T-helper 1 cell treated with Interleukin-12 subunit alpha and Interleukin-12 subunit beta and Interleukin-4 antibody, amounts not matched to agents 30 μg/mL and 1 μg/mL, for 36 hours (primary cell): ENCODE data around the gene LMX1B.
"Not testable (repeated sequence)": the region's sequence is repeated elsewhere in the genome, so short reads cannot be mapped to it uniquely, and the experiment has no call there.

Experiments used
- H3K27ac Mint-ChIP-seq: one replicate; pipeline ENCODE4 v1.8.0; 2021; ENCODE audit warnings: mild to moderate bottlenecking, mixed read lengths
- H3K27me3 Mint-ChIP-seq: one replicate; pipeline ENCODE4 v1.8.0; 2021; ENCODE audit warnings: low read depth, mixed read lengths
- H3K36me3 Mint-ChIP-seq: one replicate; pipeline ENCODE4 v1.8.0; 2021; ENCODE audit warnings: low read depth, mixed read lengths
- H3K4me1 Mint-ChIP-seq: one replicate; pipeline ENCODE4 v1.8.0; 2021; ENCODE audit warnings: low read depth, mixed read lengths
- H3K4me3 Mint-ChIP-seq: one replicate; pipeline ENCODE4 v1.8.0; 2021; ENCODE audit warnings: mild to moderate bottlenecking, moderate library complexity, mixed read lengths
- H3K9me3 Mint-ChIP-seq: one replicate; pipeline ENCODE4 v1.8.0; 2021; ENCODE audit warnings: mixed read lengths

LMX1B gene

DNA sequence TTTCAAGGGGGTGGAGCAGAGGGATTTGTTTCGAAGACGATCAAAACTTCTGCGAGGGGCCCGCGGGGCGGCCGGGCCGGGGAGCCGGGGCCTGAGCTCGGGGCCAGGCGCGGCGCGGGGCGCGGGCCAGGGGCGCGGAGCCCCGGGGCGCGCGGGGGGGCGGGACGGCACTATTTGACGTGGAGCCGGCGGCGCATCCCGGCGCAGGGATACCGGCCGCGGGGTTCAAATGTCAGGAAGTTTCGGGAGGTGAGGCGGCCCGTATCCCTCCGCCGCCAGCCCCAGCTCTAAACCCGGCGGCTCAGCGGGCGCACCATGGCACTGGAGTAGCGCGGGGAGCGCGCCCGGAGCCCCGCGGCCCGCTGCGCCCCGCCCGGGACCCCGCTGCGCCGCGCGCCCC is at the start of gene LMX1B:
Gene LMX1B, plus strand, starts transcription at position 278 of the 400 bp plus-strand sequence. CDS start 522 bp downstream, outside the sequence.
- Mint-ChIP-seq H3K27me3 (peaks cover 75% of the 10 kb centered on the region), H3K4me3 (peak within 1 kb of the TSS; percentile 34), H3K36me3 (peaks cover 2% of the 10 kb centered on the region), H3K27ac (peak within 1 kb of the TSS; percentile 55), H3K4me1 (peaks cover 11% of the 10 kb centered on the region), H3K9me3 (no peaks in the 10 kb centered on the region)

DNA sequence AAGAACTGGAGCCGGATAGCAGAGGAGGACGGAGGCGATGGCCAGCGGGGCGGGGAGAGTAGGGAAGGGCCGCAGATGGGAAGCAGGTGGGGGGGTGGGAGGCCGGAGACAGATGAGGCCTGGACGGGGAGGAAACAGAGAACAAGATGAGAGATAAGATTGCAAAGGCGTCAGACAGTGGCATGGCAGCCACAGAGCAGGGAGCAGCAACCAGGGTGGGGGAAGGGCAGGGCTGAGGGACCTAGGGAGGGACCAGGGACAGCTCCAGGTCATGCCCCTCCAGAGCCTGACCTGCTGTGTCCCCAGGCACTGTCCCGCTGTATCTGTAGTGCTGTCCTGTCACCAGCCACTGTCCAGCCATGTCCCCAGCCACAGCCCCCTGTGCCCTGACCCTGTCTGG is 49.6 kb upstream of the LMX1B start:
- Mint-ChIP-seq H3K27ac (no peak overlapping the region), H3K4me1 (no peaks in the 10 kb centered on the region), H3K36me3 (no peaks in the 10 kb centered on the region), H3K9me3 (no peaks in the 10 kb centered on the region), H3K4me3 (no peak overlapping the region), H3K27me3 (peaks cover 23% of the 10 kb centered on the region)

DNA sequence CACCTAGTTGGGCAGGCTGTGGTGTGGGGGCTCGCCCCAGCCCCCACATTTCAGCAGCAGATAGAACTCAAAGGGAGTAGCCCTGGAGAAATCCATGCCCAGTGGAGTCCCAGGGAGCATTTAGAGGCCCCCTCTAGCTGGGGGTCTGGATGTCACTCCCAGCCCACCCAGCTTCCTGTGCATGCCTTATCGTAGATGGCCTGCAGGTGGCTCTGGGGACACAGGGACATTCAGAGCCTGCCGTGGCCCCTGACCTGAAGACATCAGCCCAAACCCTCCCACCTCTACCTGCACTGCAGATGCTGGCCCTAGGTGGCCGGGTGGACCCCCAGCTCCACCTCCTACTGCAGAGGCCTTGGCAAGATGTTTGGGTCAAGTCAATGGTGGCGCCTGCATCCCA is 49.0 kb upstream of the LMX1B start:
- Mint-ChIP-seq H3K9me3 (no peaks in the 10 kb centered on the region), H3K4me1 (no peaks in the 10 kb centered on the region), H3K4me3 (no peak overlapping the region), H3K27ac (no peak overlapping the region), H3K27me3 (peaks cover 18% of the 10 kb centered on the region), H3K36me3 (no peaks in the 10 kb centered on the region)

DNA sequence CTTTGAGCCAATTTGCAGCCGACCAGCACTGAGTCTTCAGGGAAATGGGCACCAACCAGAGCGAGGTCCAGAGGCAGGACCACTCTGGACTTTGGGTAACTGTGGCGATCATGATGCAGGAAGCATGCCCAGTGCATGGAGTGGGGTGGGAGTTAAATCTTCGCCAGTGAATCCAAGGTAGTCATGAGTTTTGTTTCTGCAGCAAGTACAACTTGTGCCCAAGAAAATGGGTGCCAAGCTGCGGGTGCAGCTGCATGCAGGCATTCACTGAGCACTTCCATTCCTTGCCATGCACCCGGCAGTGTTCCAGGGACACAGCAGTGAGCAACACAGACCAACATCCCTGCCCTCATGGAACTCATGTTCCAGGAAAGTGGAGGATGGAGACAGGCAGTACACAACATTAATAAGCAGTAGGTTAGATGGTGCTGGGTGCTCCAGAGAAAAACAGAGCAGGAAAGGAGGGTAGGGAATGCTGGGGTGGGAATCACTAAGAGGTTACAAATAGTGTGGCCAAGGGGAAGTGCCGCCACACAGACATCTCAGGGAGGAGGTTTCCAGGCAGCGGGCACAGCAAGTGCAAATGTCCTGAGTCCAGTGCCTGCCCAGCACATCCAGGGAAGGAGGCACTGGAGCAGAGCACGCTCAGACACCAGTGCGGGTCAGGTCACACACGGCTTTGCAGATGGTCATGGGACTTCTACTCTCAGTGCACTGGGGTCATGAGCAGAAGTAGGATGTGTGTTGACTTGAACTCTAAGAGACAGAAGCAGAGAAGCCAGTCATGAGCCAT is 48.2 kb upstream of the LMX1B start:
- H3K4me1 Mint-ChIP-seq, result no peaks in the 10 kb centered on the region
- no peaks in the 10 kb centered on the region for H3K36me3 Mint-ChIP-seq
- H3K9me3 Mint-ChIP-seq, result no peaks in the 10 kb centered on the region
- H3K27ac Mint-ChIP-seq, result no peak overlapping the region
- H3K27me3 Mint-ChIP-seq, result peaks cover 13% of the 10 kb centered on the region
- H3K4me3 Mint-ChIP-seq, result no peak overlapping the region

DNA sequence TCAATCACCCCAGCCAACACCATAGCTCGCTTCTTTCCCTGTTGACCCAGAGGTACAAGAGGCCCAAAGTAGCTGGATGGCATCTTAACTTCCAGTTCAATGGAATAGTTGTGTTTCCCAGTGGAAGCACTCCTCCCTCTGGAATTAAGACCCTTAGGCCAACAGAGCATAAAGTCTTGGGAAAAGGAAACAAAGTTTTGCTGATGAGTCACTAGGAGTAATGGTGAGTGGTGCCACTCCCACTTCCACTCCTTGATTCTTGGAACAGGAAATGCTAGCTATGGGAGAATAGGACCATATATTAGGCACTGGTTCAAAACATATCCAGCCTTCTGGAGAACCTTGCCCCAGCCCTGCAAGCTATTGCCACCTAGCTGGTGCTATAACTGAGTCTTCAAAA is 44.7 kb upstream of the LMX1B start:
- H3K36me3 Mint-ChIP-seq, result no peaks in the 10 kb centered on the region
- no peak overlapping the region for H3K4me3 Mint-ChIP-seq
- no peak overlapping the region for H3K27ac Mint-ChIP-seq
- no peaks in the 10 kb centered on the region for H3K9me3 Mint-ChIP-seq
- H3K27me3 Mint-ChIP-seq, result peaks cover 4% of the 10 kb centered on the region
- H3K4me1 Mint-ChIP-seq, result no peaks in the 10 kb centered on the region

DNA sequence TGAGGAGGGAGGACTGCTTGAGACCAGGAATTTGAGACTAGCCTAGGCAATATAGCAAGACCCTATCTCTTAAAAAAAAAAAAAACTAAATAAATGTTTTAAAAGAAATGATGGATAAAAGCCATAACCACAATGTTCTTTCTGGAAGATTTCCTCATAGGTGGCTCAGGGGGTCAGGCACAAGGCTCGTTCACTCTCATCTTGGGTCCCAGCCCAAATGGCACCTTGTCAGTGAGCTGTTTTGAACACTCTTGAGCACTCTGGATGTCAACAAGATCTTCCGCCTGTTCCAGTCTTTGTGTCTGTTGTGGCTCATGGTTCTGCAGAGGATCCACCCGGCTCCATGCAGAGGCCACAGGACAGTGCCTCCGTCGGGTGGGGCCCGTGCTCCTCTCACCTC is 35.7 kb upstream of the LMX1B start:
- H3K4me3 Mint-ChIP-seq, result no peak overlapping the region
- H3K9me3 Mint-ChIP-seq, result no peaks in the 10 kb centered on the region
- H3K27me3 Mint-ChIP-seq, result peaks cover 3% of the 10 kb centered on the region
- H3K27ac Mint-ChIP-seq, result no peak overlapping the region
- no peaks in the 10 kb centered on the region for H3K36me3 Mint-ChIP-seq
- no peaks in the 10 kb centered on the region for H3K4me1 Mint-ChIP-seq

DNA sequence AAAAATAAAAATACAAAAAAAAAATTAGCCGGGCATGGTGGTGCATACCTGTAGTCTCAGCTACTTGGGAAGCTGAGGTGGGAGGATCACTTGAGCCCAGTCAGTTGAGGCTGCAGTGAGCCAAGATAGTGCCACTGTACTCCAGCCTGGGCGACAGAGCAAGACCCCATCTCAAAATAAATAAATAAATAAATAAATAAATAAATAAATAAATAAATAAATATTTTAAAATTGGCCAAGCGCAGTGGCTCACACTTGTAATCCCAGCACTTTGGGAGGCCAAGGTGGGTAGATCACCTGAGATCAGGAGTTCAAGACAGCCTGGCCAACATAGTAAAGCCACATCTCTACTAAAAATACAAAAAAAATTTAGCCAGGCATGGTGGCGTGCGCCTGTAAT is 33.4 kb upstream of the LMX1B start:
- not testable (repeated sequence) for H3K4me1 Mint-ChIP-seq, H3K36me3 Mint-ChIP-seq, H3K4me3 Mint-ChIP-seq, H3K27ac Mint-ChIP-seq, H3K27me3 Mint-ChIP-seq, H3K9me3 Mint-ChIP-seq

DNA sequence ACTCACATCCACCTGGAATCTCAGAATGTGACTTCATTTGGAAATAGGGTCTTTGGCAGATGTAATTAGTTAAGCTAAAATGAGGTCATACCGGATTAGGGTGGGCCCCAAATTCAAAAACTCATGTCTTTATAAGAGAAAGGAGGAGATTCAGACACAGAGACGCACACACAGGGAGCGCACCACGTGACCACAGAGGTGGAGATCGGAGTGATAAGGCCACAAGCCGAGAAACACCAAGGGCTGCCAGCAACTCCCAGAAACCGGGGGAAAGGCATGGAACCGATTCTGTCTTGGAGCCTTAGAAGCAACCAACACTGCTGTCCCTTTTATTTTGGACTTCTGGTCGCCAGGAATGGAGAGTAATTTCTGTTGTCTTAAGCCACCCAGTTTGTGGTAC is 31.8 kb upstream of the LMX1B start:
- Mint-ChIP-seq H3K9me3 (no peaks in the 10 kb centered on the region), H3K36me3 (no peaks in the 10 kb centered on the region), H3K4me1 (no peaks in the 10 kb centered on the region), H3K4me3 (no peak overlapping the region), H3K27ac (no peak overlapping the region), H3K27me3 (peaks cover 13% of the 10 kb centered on the region)

DNA sequence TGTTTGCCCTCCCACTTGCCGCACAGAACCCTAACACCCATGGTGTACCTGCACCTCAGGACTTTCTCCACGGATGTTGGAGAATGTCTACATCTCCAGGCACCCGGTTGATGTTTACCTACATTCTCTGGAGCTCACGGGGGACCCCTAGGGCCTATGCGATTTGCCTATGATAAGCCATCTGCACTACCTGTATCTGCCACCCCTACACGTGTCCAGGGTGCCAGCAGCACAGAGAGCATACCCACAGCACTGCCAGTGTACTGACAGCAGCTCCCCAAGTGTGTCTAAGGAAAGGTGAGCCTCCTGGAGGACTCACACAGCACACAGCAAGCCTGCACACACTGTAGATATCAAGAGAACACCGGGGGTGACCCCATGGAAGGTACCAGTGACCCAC is 31.3 kb upstream of the LMX1B start:
- Mint-ChIP-seq H3K4me1 (no peaks in the 10 kb centered on the region), H3K36me3 (no peaks in the 10 kb centered on the region), H3K27ac (no peak overlapping the region), H3K4me3 (no peak overlapping the region), H3K27me3 (peaks cover 13% of the 10 kb centered on the region), H3K9me3 (no peaks in the 10 kb centered on the region)

DNA sequence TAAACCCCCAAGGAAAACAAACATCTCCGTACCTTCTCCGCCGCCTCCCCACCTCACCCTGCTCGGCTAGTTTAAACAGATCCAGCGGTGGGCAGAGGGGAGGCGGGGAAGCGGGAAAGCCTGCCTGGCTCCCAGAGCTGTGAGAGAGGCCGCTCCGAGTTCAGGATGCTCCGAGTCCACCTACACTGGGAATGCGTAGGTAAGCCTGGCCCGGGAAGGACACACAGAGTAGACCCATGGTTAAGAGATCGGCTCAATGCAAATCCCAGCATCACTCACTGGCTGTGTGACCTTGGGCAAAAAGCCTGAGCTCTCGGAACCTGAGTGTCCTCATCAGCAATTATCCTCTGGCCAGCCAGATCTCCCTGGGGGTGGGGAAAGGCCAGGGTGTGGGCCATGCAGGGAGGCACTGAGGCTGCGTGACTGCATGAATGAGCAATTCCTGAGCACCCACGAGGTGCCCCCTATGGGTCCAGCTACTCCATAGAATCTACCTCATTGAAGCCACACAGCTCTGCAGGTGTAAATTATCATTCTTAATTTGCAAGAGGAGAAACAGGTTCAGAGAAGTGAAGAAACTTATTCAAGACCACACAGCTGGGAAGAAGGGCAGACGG is 30.5 kb upstream of the LMX1B start:
- H3K27ac Mint-ChIP-seq, result no peak overlapping the region
- H3K4me3 Mint-ChIP-seq, result no peak overlapping the region
- no peaks in the 10 kb centered on the region for H3K36me3 Mint-ChIP-seq
- no peaks in the 10 kb centered on the region for H3K4me1 Mint-ChIP-seq
- H3K9me3 Mint-ChIP-seq, result no peaks in the 10 kb centered on the region
- H3K27me3 Mint-ChIP-seq, result peaks cover 13% of the 10 kb centered on the region

DNA sequence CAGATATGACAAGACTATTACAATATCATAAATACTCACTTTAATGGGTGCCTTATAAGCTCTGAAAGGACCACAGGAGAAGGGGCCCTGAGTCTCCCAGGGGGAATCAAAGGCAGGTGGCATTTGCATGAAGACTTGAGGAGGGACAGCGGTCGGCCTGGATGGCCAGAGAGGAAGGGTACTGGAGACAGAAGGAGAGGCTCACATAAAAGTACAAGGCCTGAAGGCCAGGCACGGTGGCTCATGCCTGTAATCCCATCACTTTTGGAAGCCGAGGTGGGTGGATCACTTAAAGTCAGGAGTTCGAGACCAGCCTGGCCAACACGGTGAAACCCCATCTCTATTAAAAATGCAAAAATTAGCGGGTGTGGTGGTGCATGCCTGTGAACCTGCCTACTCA is 29.1 kb upstream of the LMX1B start:
- H3K27me3 Mint-ChIP-seq, result peaks cover 13% of the 10 kb centered on the region
- H3K4me3 Mint-ChIP-seq, result no peak overlapping the region
- H3K4me1 Mint-ChIP-seq, result no peaks in the 10 kb centered on the region
- H3K9me3 Mint-ChIP-seq, result no peaks in the 10 kb centered on the region
- H3K27ac Mint-ChIP-seq, result no peak overlapping the region
- no peaks in the 10 kb centered on the region for H3K36me3 Mint-ChIP-seq

DNA sequence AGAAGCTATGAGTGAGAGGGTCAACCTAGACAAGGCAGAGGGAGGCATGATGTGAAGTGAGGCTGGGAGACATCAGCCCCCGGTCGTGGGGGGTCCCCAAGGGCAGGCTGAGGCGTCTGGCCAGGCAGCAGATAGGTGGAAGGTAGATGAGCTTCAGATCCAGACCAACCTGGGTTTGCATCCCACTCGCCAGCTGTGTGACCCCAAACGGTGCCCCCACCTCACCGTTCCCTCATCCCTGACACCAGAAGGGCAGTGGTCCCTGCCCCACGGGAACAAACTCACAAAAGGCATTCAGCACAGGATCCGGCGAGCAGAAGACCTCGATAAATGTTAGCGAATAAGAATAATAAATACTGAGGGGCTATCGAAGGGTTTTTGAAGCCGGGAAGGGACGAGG is 27.5 kb upstream of the LMX1B start:
- Mint-ChIP-seq H3K4me1 (no peaks in the 10 kb centered on the region), H3K27ac (no peak overlapping the region), H3K4me3 (no peak overlapping the region), H3K9me3 (no peaks in the 10 kb centered on the region), H3K36me3 (no peaks in the 10 kb centered on the region), H3K27me3 (peaks cover 13% of the 10 kb centered on the region)

DNA sequence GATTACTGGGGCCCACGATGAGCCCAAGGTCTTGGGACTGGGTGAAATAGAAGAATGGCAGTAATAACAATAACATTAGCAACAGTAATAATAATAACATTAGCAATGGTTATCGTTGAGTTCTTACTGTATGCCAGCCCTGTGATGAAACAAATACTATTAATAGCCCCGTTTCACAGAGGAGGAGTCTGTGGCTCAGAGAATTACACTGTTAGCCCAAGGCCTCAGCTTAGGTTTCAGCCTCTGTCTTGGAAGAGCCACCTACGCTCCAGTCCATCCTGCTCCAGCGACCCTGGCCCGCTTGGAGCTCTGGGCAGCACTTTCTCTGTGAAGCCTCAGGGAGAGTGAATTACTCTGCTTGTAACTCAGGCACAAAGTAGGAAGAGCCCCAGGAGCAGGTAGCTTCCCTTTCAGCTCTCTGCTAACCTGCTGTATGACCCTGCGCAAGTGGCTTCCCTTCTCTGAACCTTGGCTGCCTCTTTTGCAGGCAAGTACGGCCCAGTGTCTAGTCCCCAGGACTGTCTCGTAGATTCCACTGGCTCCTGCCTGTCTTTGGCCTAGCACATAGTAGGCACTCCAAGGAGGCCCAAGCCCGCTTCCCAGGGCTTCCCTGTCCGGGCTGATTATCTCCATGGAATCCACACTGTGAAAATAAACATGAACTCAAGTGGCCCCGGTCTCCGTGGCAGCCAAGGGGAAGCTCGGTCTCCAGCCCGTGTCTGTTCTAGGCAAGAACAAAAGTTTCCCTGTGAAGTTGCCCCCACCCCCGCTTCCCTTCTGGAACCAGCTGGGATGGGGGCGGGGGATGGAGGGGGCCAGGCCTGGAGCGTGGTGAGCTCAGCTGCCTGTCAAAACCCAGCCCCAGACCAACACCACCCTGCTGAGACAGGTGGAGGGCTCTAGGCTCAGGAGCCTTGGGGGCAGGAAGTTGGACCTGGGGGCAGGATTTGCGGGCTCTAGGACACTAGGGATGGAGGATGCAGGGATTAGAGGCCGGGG is 26.2 kb upstream of the LMX1B start:
- Mint-ChIP-seq H3K9me3 (no peaks in the 10 kb centered on the region), H3K27me3 (peaks cover 14% of the 10 kb centered on the region), H3K36me3 (no peaks in the 10 kb centered on the region), H3K27ac (no peak overlapping the region), H3K4me1 (no peaks in the 10 kb centered on the region), H3K4me3 (no peak overlapping the region)

DNA sequence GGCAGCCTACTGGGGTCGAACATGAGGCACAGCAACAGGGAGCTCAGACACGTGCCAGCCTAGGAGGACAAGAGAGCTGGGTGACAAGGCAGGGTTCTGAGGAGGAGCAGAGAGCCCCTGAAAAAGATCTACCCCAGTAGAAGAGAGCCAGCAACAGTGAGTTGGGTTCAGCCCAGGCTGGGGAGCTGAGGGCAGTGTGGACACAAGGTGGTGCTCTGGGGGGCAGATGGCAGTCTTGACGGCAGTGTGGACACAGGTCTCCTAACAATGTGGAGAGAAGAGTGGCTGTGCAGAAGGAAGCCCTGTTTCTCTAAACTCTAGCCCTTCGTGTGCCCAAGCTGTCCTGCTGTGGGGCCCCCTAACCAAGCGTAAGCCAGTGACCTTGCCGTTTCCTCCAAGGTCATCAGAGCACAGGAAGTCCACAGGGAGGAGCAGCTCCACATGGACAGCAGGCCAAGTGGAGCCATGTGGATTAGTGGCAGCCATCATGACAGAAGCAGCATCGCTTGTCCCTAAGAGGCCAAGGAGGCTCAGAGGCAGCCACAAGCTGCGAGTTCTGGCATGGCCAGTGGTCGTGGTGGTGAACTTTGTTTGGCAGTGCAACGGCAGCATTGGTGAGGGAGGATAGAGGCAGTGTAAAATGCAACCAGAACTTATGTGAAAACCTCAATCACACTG is 25.1 kb upstream of the LMX1B start:
- Mint-ChIP-seq H3K27ac (no peak overlapping the region), H3K4me3 (no peak overlapping the region), H3K36me3 (no peaks in the 10 kb centered on the region), H3K4me1 (no peaks in the 10 kb centered on the region), H3K9me3 (no peaks in the 10 kb centered on the region), H3K27me3 (peaks cover 14% of the 10 kb centered on the region)
